ENCODE measurements around the gene SBNO1.
"Not testable (repeated sequence)": the region's sequence is repeated elsewhere in the genome, so short reads cannot be mapped to it uniquely, and the experiment has no call there.

Gene SBNO1

DNA sequence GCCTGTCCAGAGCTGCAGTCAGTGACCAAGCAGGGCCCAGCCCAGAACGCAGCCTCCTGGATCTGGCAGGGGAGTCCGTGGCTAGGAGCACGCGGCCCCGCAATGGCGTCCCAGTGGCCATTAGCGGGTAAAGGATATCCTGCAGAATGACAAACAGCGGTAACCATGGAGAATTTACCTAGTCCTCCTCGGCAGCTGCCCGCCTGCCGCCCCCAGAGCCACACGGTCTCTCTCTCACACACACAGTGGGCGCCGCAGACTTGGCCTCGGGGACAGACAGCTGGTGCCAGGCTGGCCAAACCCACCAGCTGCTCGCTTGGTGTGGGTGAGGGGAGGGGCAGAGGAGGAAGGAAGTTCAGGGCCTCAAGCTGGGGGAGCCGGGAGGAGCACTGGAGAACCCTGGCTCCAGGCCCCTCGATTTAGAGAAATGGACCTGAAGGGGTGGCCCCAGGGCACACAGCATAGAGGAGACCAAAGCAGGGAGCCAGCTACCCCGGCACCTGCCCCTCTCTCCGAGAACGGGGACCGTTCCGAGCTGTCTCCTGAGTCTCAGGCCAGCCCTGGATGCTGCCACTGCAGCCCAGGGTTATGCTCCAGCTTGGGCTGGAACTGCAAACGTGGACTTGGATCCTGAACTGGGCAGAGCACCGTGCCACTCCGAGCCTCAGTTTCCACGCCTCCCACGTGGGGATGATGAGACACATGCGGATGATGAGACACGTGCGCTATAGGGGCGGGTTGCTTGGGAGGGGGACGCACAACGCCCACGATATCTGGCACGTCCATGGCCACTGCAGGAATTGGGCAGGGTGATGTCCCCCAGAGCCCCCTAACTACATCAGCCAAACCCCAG, 96.4 kb downstream of the SBNO1 start:
- DNase-seq (ENCODE audit: low spot score in 2 of 2), result no peak
- in situ Hi-C loops (cut with MboI; ENCODE audit: low sequenced_read_pairs), result no loop called here
- H3K36me3 ChIP-seq (replicated peaks), result peaks cover 39% of the 10 kb centered on the region

DNA sequence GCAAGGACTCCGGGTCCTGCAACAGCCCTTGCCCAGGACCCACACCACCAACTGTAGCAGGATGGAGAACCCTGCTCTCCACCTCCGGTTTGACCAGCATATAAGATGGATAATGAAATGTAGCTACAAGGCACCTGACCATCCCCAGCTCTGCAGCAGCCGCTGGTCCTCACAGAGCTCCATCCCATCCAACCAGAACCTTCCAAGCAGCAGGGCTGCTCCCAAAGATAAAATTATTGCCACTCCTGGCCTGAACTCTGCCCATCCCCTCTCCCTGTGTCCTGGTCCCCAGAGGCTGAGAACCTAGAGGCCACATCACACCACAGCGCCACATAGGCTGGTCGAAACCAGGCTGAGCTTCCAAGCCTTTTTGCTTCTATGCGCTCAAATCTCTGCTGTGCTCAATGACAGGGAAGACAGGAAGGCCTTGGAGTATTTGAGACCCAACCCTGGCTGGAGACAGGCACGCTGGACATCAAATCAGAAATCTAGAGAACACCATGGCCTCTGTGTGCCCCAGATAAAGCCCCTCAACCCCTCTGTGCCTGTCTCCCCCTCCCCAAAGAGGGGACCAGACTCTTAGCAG, 97.2 kb downstream of the SBNO1 start:
- Histone ChIP-seq H3K27me3 (ENCODE audit: low read depth) (no peaks in the 10 kb centered on the region), H3K4me3 (no peak overlapping the region), H3K36me3 (replicated peaks) (peaks cover 44% of the 10 kb centered on the region), H3K9me3 (no peaks in the 10 kb centered on the region), H3K4me1 (peaks cover 16% of the 10 kb centered on the region)
- DNase-seq (ENCODE audit: low spot score in 2 of 2), result no peak
- in situ Hi-C loops (cut with MboI; ENCODE audit: low sequenced_read_pairs), result no loop called here

More for the DNA sequence above, 96.4 kb downstream of the SBNO1 start:
- no peaks in the 10 kb centered on the region for H3K9me3 ChIP-seq
- no peak overlapping the region for H3K4me3 ChIP-seq
- peaks cover 9% of the 10 kb centered on the region for H3K4me1 ChIP-seq
- H3K27me3 ChIP-seq (ENCODE audit: low read depth), result no peaks in the 10 kb centered on the region

DNA sequence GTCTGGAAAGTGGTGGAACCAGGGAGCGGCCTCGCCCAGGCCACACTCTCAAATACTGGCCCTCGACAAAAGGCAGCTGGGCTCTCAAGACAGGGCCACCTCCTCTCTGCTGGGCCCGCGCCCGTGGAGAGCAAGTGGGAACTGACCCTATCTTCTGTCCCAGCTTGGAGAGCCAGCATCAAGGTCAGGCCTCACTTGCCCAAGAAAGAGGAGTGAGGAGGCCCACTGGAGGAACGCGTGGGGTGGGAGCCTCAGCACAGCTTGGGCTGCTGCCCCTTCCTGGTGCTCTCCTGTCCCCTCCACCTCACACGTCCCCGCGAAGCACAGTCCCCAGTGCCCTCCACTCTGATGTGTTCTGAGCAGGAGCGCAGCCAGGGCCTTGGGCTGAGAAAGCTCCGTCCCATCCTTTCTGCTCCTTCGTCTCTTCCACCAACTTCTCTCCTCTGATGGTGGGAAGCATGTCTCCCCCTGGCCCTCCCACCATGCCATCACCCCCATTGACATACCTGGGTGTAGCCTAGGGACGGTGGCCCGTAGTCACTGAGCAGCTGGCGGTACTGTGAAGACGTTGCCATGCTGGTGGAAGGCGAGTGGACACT, 97.9 kb downstream of the SBNO1 start:
- H3K36me3 ChIP-seq (replicated peaks), result peaks cover 48% of the 10 kb centered on the region
- in situ Hi-C loops (cut with MboI; ENCODE audit: low sequenced_read_pairs), result no loop called here

GRCh38 chr12:123265851-123266678, 98.6 kb downstream of the SBNO1 start:
- in situ Hi-C loops (cut with MboI; ENCODE audit: low sequenced_read_pairs), result no loop called here
- peaks cover 48% of the 10 kb centered on the region for H3K36me3 ChIP-seq (replicated peaks)
- no peak for DNase-seq (ENCODE audit: low spot score in 2 of 2)

More for the DNA sequence above, 97.9 kb downstream of the SBNO1 start:
- H3K27me3 ChIP-seq (ENCODE audit: low read depth), result no peaks in the 10 kb centered on the region
- DNase-seq (ENCODE audit: low spot score in 2 of 2), result no peak
- H3K9me3 ChIP-seq, result no peaks in the 10 kb centered on the region
- no peak overlapping the region for H3K4me3 ChIP-seq
- H3K4me1 ChIP-seq, result peaks cover 22% of the 10 kb centered on the region

DNA sequence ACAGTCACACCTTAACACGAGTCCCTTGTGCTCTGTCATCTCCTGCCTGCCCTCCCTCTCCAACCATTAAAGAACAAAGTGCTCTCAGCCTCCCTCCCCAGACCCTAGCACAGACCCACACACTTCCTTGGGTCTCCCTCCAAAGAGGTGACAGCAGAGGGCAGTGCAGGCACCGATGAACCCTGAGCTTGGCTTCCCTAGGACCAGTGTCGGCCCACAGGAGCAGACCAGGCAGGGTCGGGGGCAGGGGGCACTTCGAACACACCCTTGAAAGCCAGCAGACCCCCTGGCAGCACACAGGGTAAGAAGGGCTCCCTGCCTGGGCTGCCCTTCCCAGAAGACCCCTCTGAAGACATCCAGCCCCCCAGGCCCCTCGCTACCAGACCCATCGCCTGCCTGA, 100.0 kb downstream of the SBNO1 start:
- peaks cover 60% of the 10 kb centered on the region for H3K36me3 ChIP-seq (replicated peaks)
- in situ Hi-C loops (cut with MboI; ENCODE audit: low sequenced_read_pairs), result no loop called here
- DNase-seq (ENCODE audit: low spot score in 2 of 2), result peak in 1 of 2 experiments; percentile 54

More at GRCh38 chr12:123265851-123266678, 98.6 kb downstream of the SBNO1 start:
- Histone ChIP-seq H3K4me1 (peaks cover 26% of the 10 kb centered on the region), H3K27me3 (ENCODE audit: low read depth) (no peaks in the 10 kb centered on the region), H3K4me3 (no peak overlapping the region), H3K9me3 (no peaks in the 10 kb centered on the region)

DNA sequence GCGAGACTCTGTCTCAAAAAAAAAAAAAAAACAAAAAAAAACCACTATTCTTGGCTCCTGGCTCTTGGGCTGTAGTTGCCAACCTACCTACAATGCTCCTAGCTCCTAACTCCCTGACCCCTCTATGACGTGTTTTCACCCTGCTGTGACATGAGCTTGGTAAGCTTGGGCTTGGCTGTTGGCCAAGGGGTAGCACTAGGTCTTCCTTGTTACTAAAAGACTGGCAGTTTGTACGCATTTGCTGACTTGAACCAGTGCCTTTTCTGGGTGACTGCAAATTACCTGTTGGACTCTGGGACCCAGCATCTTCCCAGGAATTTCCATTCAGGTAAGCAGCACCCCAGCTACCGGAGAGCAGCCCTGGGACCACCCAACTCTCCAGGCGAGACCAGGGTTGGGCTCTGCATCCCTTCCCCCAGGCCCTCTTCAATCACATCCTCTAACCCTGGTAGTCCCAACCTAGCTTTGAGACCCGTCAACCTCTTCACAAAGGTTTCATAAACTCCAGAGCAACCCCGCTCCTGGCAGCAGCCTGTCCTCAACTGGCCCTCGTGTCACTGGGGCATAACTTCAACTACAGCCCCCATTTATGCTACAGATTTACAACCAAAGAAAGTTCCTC, 101.3 kb downstream of the SBNO1 start:
- Histone ChIP-seq H3K4me3 (no peak overlapping the region), H3K4me1 (peaks cover 33% of the 10 kb centered on the region), H3K36me3 (replicated peaks) (peaks cover 74% of the 10 kb centered on the region), H3K27me3 (ENCODE audit: low read depth) (no peaks in the 10 kb centered on the region), H3K9me3 (no peaks in the 10 kb centered on the region)
- DNase-seq (ENCODE audit: low spot score in 2 of 2), result no peak
- in situ Hi-C loops (cut with MboI; ENCODE audit: low sequenced_read_pairs), result no loop called here

More for the DNA sequence above, 100.0 kb downstream of the SBNO1 start:
- Histone ChIP-seq H3K4me1 (peaks cover 37% of the 10 kb centered on the region), H3K9me3 (no peaks in the 10 kb centered on the region), H3K4me3 (no peak overlapping the region), H3K27me3 (ENCODE audit: low read depth) (no peaks in the 10 kb centered on the region)

GRCh38 chr12:123261196-123261595, 103.5 kb downstream of the SBNO1 start:
- peaks cover 80% of the 10 kb centered on the region for H3K36me3 ChIP-seq (replicated peaks)
- DNase-seq (ENCODE audit: low spot score in 2 of 2), result peak in 1 of 2 experiments; percentile 100

GRCh38 chr12:123260081-123260480, 104.6 kb downstream of the SBNO1 start:
- Histone ChIP-seq H3K36me3 (replicated peaks) (peaks cover 79% of the 10 kb centered on the region), H3K4me1 (peaks cover 33% of the 10 kb centered on the region), H3K4me3 (no peak overlapping the region), H3K9me3 (no peaks in the 10 kb centered on the region), H3K27me3 (ENCODE audit: low read depth) (no peaks in the 10 kb centered on the region)
- DNase-seq (ENCODE audit: low spot score in 2 of 2), result no peak
- in situ Hi-C loops (cut with MboI; ENCODE audit: low sequenced_read_pairs), result no loop called here

More at GRCh38 chr12:123261196-123261595, 103.5 kb downstream of the SBNO1 start:
- in situ Hi-C loops (cut with MboI; ENCODE audit: low sequenced_read_pairs), result no loop called here
- Histone ChIP-seq H3K9me3 (no peaks in the 10 kb centered on the region), H3K27me3 (ENCODE audit: low read depth) (no peaks in the 10 kb centered on the region), H3K4me1 (peaks cover 33% of the 10 kb centered on the region), H3K4me3 (no peak overlapping the region)

DNA sequence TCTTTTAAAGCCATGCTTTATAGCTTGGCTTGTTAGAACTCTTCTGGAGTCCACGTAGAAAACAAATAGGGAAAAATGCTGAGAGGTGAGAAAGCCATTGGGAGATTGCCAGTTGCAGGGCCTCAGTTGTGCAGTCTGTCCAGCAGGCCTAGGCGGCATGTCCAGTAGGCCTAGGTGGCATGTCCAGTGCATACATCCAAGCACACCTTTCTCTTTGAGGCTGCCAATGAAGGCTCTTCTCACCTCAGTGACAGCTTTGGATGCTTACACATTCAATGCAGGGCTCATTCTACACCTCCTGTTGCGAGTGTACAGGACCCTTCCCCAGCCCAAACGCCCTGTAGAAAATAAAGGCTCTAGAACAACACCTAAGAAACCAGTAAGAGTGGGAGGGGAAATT, 106.1 kb downstream of the SBNO1 start:
- Histone ChIP-seq H3K4me3 (no peak overlapping the region), H3K36me3 (replicated peaks) (peaks cover 83% of the 10 kb centered on the region), H3K4me1 (peaks cover 37% of the 10 kb centered on the region), H3K27me3 (ENCODE audit: low read depth) (no peaks in the 10 kb centered on the region), H3K9me3 (no peaks in the 10 kb centered on the region)
- in situ Hi-C loops (cut with MboI; ENCODE audit: low sequenced_read_pairs), result no loop called here
- DNase-seq (ENCODE audit: low spot score in 2 of 2), result no peak

DNA sequence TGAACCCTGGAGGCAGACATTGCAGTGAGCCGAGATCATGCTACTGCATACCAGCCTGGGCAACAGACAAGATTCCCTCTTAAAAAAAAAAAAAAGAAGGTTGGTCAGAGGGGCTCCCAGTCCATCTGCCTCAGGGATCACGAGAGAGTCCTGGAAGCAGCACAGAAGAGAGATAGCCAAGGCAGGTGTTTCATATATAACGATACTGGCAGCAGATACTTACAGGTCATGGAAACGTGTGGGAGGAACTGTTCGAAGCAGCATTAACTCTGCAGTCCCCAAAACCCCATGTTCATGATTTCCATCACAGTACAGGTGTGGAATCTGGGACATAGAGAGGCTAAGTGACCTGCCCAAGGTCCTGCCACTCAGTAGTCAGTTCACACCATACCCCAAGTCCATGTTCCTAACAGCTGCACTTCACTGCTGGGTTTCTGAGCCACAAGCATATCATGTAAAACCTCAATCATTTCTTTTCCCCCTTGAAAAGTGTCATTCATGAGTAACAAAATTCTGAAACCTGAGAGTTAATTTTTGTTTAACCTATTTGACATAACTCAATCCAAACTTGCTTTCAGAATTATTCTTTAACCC, 109.7 kb downstream of the SBNO1 start:
- Histone ChIP-seq H3K4me3 (no peak overlapping the region), H3K27me3 (ENCODE audit: low read depth) (no peaks in the 10 kb centered on the region), H3K4me1 (peaks cover 39% of the 10 kb centered on the region), H3K9me3 (no peaks in the 10 kb centered on the region), H3K36me3 (replicated peaks) (peaks cover 78% of the 10 kb centered on the region)
- no peak for DNase-seq (ENCODE audit: low spot score in 2 of 2)
- in situ Hi-C loops (cut with MboI; ENCODE audit: low sequenced_read_pairs), result no loop called here

GRCh38 chr12:123253641-123254459, 110.8 kb downstream of the SBNO1 start:
- no peaks in the 10 kb centered on the region for H3K9me3 ChIP-seq
- no peaks in the 10 kb centered on the region for H3K27me3 ChIP-seq (ENCODE audit: low read depth)
- in situ Hi-C loops (cut with MboI; ENCODE audit: low sequenced_read_pairs), result no loop called here
- H3K4me1 ChIP-seq, result peaks cover 36% of the 10 kb centered on the region
- peak in 1 of 2 experiments; percentile 63 for DNase-seq (ENCODE audit: low spot score in 2 of 2)
- no peak overlapping the region for H3K4me3 ChIP-seq
- H3K36me3 ChIP-seq (replicated peaks), result peaks cover 71% of the 10 kb centered on the region

- DNase-seq (ENCODE audit: low spot score in 2 of 2); H3K27me3 ChIP-seq (ENCODE audit: low read depth); H3K9me3 ChIP-seq; in situ Hi-C loops (cut with MboI; ENCODE audit: low sequenced_read_pairs); H3K4me3 ChIP-seq: not testable (repeated sequence)
- H3K4me1 ChIP-seq, result peaks cover 37% of the 10 kb centered on the region
- peaks cover 66% of the 10 kb centered on the region for H3K36me3 ChIP-seq (replicated peaks)
Observed at GRCh38 chr12:123252365-123252764, 112.3 kb downstream of the SBNO1 start.

Data from HAP-1 (cell line).